H9 (cell line): ENCODE results near the gene EIF4E3. TPM values are rescaled to one million over a fixed set of nuclear protein-coding genes. Genes with fewer than 3 reads are reported as not detected.

Source experiments
- DNase-seq: peaks from one replicate; pipeline ENCODE4 v3.0.0-alpha.2; 2017
- H2AFZ ChIP-seq: one replicate; pipeline ENCODE4 v1.6.1; 2013; ENCODE audit warnings: mild to moderate bottlenecking, low read length, control low read depth, moderate library complexity
- H2AK5ac ChIP-seq: 2 replicates; pipeline ENCODE4 v1.6.1; 2013; ENCODE audit warnings: low read length, control low read depth, mixed read lengths; ENCODE audit not compliant: insufficient read length
- H2BK120ac ChIP-seq: one replicate; pipeline ENCODE4 v1.6.1; 2013; ENCODE audit warnings: low read depth, mild to moderate bottlenecking, low read length, control low read depth, inconsistent platforms; ENCODE audit not compliant: poor library complexity, severe bottlenecking
- H2BK12ac ChIP-seq: 2 replicates; pipeline ENCODE4 v1.6.1; 2013; ENCODE audit warnings: low read length, control low read depth, mixed read lengths, low read depth; ENCODE audit not compliant: insufficient read length
- H2BK15ac ChIP-seq: 2 replicates; pipeline ENCODE4 v1.6.1; 2013; ENCODE audit warnings: low read depth, low read length, control low read depth
- H2BK20ac ChIP-seq: one replicate; pipeline ENCODE4 v1.6.1; 2013; ENCODE audit warnings: low read depth, mild to moderate bottlenecking, low read length, control low read depth, inconsistent platforms; ENCODE audit not compliant: poor library complexity, severe bottlenecking
- H2BK5ac ChIP-seq: 2 replicates; pipeline ENCODE4 v1.6.1; 2013; ENCODE audit warnings: low read length, control low read depth, mixed read lengths; ENCODE audit not compliant: insufficient read length
- H3K14ac ChIP-seq: 2 replicates; pipeline ENCODE4 v1.6.1; 2013; ENCODE audit warnings: low read length, control low read depth; ENCODE audit not compliant: insufficient read depth
- H3K18ac ChIP-seq: 2 replicates; pipeline ENCODE4 v1.6.1; 2013; ENCODE audit warnings: low read depth, mild to moderate bottlenecking, mixed read lengths, low read length, control low read depth; ENCODE audit not compliant: insufficient read length
- H3K23ac ChIP-seq: 2 replicates; pipeline ENCODE4 v1.6.1; 2013; ENCODE audit warnings: low read length, control low read depth, mixed read lengths, low read depth; ENCODE audit not compliant: insufficient read length
- H3K23me2 ChIP-seq: 2 replicates; pipeline ENCODE4 v1.6.1; 2013; ENCODE audit warnings: low read depth, mild to moderate bottlenecking, mixed read lengths, low read length, control low read depth; ENCODE audit not compliant: insufficient read length, poor library complexity, severe bottlenecking
- H3K27ac ChIP-seq: 2 replicates; pipeline ENCODE4 v1.5.1; 2013; ENCODE audit warnings: low read length, control low read depth, mixed read lengths, low read depth; ENCODE audit not compliant: insufficient read length
- H3K27me3 ChIP-seq: 2 replicates; pipeline ENCODE4 v1.6.1; 2013; ENCODE audit warnings: low read length, control low read depth, inconsistent platforms; ENCODE audit not compliant: insufficient read depth
- H3K4ac ChIP-seq: 2 replicates; pipeline ENCODE4 v1.6.1; 2013; ENCODE audit warnings: low read depth, mild to moderate bottlenecking, control low read depth, inconsistent platforms, low read length, moderate library complexity
- H3K4me1 ChIP-seq: 2 replicates; pipeline ENCODE4 v1.6.1; 2013; ENCODE audit warnings: low read length, control low read depth, inconsistent platforms; ENCODE audit not compliant: insufficient read depth
- H3K4me2 ChIP-seq: 2 replicates; pipeline ENCODE4 v1.6.1; 2013; ENCODE audit warnings: low read length, control low read depth, mixed read lengths; ENCODE audit not compliant: insufficient read length, insufficient read depth
- H3K56ac ChIP-seq: 2 replicates; pipeline ENCODE4 v1.6.1; 2013; ENCODE audit warnings: low read depth, mild to moderate bottlenecking, mixed read lengths, low read length, control low read depth; ENCODE audit not compliant: insufficient read length
- H3K79me1 ChIP-seq: 2 replicates; pipeline ENCODE4 v1.6.1; 2013; ENCODE audit warnings: low read depth, mild to moderate bottlenecking, moderate library complexity, low read length, control low read depth, inconsistent platforms; ENCODE audit not compliant: insufficient read depth, poor library complexity, severe bottlenecking
- H3K79me2 ChIP-seq: 2 replicates; pipeline ENCODE4 v1.6.1; 2013; ENCODE audit warnings: low read length, control low read depth, inconsistent platforms; ENCODE audit not compliant: insufficient read depth
- H3K9ac ChIP-seq: 2 replicates; pipeline ENCODE4 v1.6.1; 2013; ENCODE audit warnings: low read length, control low read depth, mixed read lengths; ENCODE audit not compliant: insufficient read length; ENCODE audit errors: extremely low read depth
- H3K9me3 ChIP-seq: one replicate; pipeline ENCODE4 v1.6.1; 2013; ENCODE audit warnings: low read depth, low read length, inconsistent platforms; ENCODE audit not compliant: control insufficient read depth
- H3T11ph ChIP-seq: one replicate; pipeline ENCODE4 v1.6.1; 2013; ENCODE audit warnings: mild to moderate bottlenecking, low read length, control low read depth, inconsistent platforms
- H4K20me1 ChIP-seq: one replicate; pipeline ENCODE4 v1.6.1; 2013; ENCODE audit not compliant: control insufficient read depth, insufficient read length, insufficient read depth
- H4K5ac ChIP-seq: 2 replicates; pipeline ENCODE4 v1.6.1; 2013; ENCODE audit warnings: low read depth, mild to moderate bottlenecking, mixed read lengths, low read length, control low read depth; ENCODE audit not compliant: insufficient read length
- H4K8ac ChIP-seq: replicated peaks from 2 replicates; pipeline ENCODE4 v1.6.1; 2013; ENCODE audit warnings: low read length, control low read depth, mixed read lengths, low read depth; ENCODE audit not compliant: insufficient read length
- H4K91ac ChIP-seq: 2 replicates; pipeline ENCODE4 v1.6.1; 2013; ENCODE audit warnings: low read depth, mild to moderate bottlenecking, moderate library complexity, mixed read lengths, low read length, control low read depth; ENCODE audit not compliant: insufficient read length
- H3K27ac Mint-ChIP-seq, 3 experiments: 2 replicates in 2 of 3; 3 replicates in 1 of 3; pipeline ENCODE4 v1.8.0; 2020 to 2021; ENCODE audit warnings: mixed read lengths in 3 of 3, mild to moderate bottlenecking in 1 of 3, moderate library complexity in 1 of 3
- H3K27me3 Mint-ChIP-seq: 2 replicates; pipeline ENCODE4 v1.8.0; 2021; ENCODE audit warnings: low read depth, mild to moderate bottlenecking, moderate library complexity, mixed read lengths
- H3K36me3 Mint-ChIP-seq, 3 experiments: 2 replicates in 2 of 3; 3 replicates in 1 of 3; pipeline ENCODE4 v1.8.0; 2020 to 2021; ENCODE audit warnings: low read depth in 3 of 3, mixed read lengths in 3 of 3; ENCODE audit not compliant: insufficient read depth in 1 of 3
- H3K4me1 Mint-ChIP-seq, 2 experiments: 2 replicates each; pipeline ENCODE4 v1.8.0; 2020; ENCODE audit warnings: mixed read lengths in 2 of 2
- H3K4me3 Mint-ChIP-seq, 2 experiments: 2 replicates in 1 of 2; 3 replicates in 1 of 2; pipeline ENCODE4 v1.8.0; 2020 to 2021; ENCODE audit warnings: mild to moderate bottlenecking in 2 of 2, mixed read lengths in 2 of 2, moderate library complexity in 1 of 2
- H3K9me3 Mint-ChIP-seq, 2 experiments: 2 replicates in 1 of 2; 3 replicates in 1 of 2; pipeline ENCODE4 v1.8.0; 2020; ENCODE audit warnings: mild to moderate bottlenecking in 2 of 2, mixed read lengths in 2 of 2, moderate library complexity in 1 of 2
- CTCF ChIP-seq: fragments of 200-600 bp; sonication (generic); conservative IDR thresholded peaks from 3 replicates; pipeline ENCODE4 v1.8.0; 2021; ENCODE audit warnings: antibody characterized with exemption, mild to moderate bottlenecking
- WGBS: extraction: QIAGEN DNeasy Blood & Tissue Kit; methylation state at CpG from one replicate; pipeline ENCODE4 v1.1.7; 2013; ENCODE audit warnings: missing lambda C conversion rate, low lambda C conversion rate, mixed read lengths; ENCODE audit not compliant: insufficient read length; ENCODE audit errors: extremely low coverage; 5-methylcytosine and 5-hydroxymethylcytosine counted together
- total RNA-seq: library from RNA; stranded (reverse); gene quantifications from 2 replicates; pipeline ENCODE4 v1.2.1, GENCODE V29; 2021

Gene EIF4E3
- total RNA-seq, 1 experiment from 2014 or later, result 12.9 TPM

- H3K36me3 Mint-ChIP-seq, result no peaks in the 10 kb centered on the region
- H3K56ac ChIP-seq, result no peak overlapping the region
- H3K18ac ChIP-seq, result no peak overlapping the region
- peaks cover 35 to 43% of the 10 kb centered on the region in 2 experiments for H3K4me1 Mint-ChIP-seq
- H4K8ac ChIP-seq, result no peak overlapping the region
- H3K4ac ChIP-seq, result no peak overlapping the region
- H3K27me3 ChIP-seq, result no peaks in the 10 kb centered on the region
- no peak overlapping the region for H3K9ac ChIP-seq
- H3K4me2 ChIP-seq, result no peak overlapping the region
- H3K27ac Mint-ChIP-seq, result peak overlapping the region in 1 of 3 experiments; percentile 56; a peak in 1 of 7 replicates
- no peak overlapping the region for H2BK120ac ChIP-seq
- no peak overlapping the region for H2BK12ac ChIP-seq
- no peak overlapping the region; a peak in 1 of 5 replicates for H3K4me3 Mint-ChIP-seq
- no CpG with 5 or more reads among the region's 6 CpGs for WGBS
- H3K79me2 ChIP-seq, result no peaks in the 10 kb centered on the region
- no peak for DNase-seq
- no peak overlapping the region for H4K5ac ChIP-seq
- no peak overlapping the region for H4K91ac ChIP-seq
- no peak for TF ChIP-seq CTCF
- H3K27ac ChIP-seq, result no peak overlapping the region
- H2BK5ac ChIP-seq, result no peak overlapping the region
- H3K79me1 ChIP-seq, result no peaks in the 10 kb centered on the region
- no peak overlapping the region for H2BK20ac ChIP-seq
- no peak overlapping the region for H3T11ph ChIP-seq
- H3K9me3 ChIP-seq, result no peaks in the 10 kb centered on the region
- peaks cover 16% of the 10 kb centered on the region; the same call in 1 of the 2 replicates for H3K4me1 ChIP-seq
- no peak overlapping the region for H2AK5ac ChIP-seq
- H3K14ac ChIP-seq, result no peak overlapping the region
- H3K23ac ChIP-seq, result no peak overlapping the region
- H4K20me1 ChIP-seq, result no peaks in the 10 kb centered on the region
- H2AFZ ChIP-seq, result no peak overlapping the region
- H3K27me3 Mint-ChIP-seq, result no peaks in the 10 kb centered on the region
- H2BK15ac ChIP-seq, result no peak overlapping the region
- no peaks in the 10 kb centered on the region for H3K23me2 ChIP-seq
- H3K9me3 Mint-ChIP-seq, result no peaks in the 10 kb centered on the region
These were observed 71.8 kb downstream of the EIF4E3 start for GRCh38 chr3:71653414-71653807.
